HepG2 (cell line): ENCODE measurements around the gene SETD1A. TPM values are rescaled to one million over a fixed set of nuclear protein-coding genes. Genes with fewer than 3 reads are reported as not detected.

Experiments
- ATRX ChIP-seq: sonication (generic); formaldehyde crosslinking; IDR thresholded peaks from 2 replicates; pipeline ENCODE4 v1.4.0; 2020; ENCODE audit warnings: missing genetic modification reagents, borderline replicate concordance
- CEBPG ChIP-seq: IDR thresholded peaks from 2 replicates; pipeline ENCODE4 v1.6.1; 2016
- GZF1 ChIP-seq: sonication (generic); formaldehyde crosslinking; IDR thresholded peaks from 2 replicates; pipeline ENCODE4 v1.5.1; 2020; ENCODE audit warnings: mild to moderate bottlenecking, missing genetic modification reagents
- MIER3 ChIP-seq: IDR thresholded peaks from 2 replicates; pipeline ENCODE4 v1.6.1; 2016; ENCODE audit warnings: missing compliant biosample characterization, borderline replicate concordance
- NFE2 ChIP-seq: sonication (generic); formaldehyde crosslinking; IDR thresholded peaks from 2 replicates; pipeline ENCODE4 v1.4.0; 2020; ENCODE audit warnings: missing genetic modification reagents
- NFIC ChIP-seq: IDR thresholded peaks from 2 replicates; pipeline ENCODE4 v1.6.1; 2012; ENCODE audit warnings: mild to moderate bottlenecking, low read length, inconsistent platforms
- PRDM15 ChIP-seq: sonication (generic); formaldehyde crosslinking; IDR thresholded peaks from 2 replicates; pipeline ENCODE4 v1.4.0; 2020; ENCODE audit warnings: missing genetic modification reagents
- PTBP1 ChIP-seq: fragments of 200-400 bp; formaldehyde crosslinking; IDR thresholded peaks from 2 replicates; pipeline ENCODE4 v1.6.1; 2018; ENCODE audit warnings: low read length, low read depth; ENCODE audit not compliant: poor library complexity, severe bottlenecking
- ZNF292 ChIP-seq: sonication (generic); formaldehyde crosslinking; IDR thresholded peaks from 2 replicates; pipeline ENCODE4 v1.8.1; 2022; ENCODE audit warnings: mild to moderate bottlenecking, low read depth, missing genetic modification reagents, borderline replicate concordance
- polyA plus RNA-seq, 8 experiments: library from polyadenylated mRNA; depleted of rRNA in 3 of 8; stranded (reverse) in 7 of 8; unstranded in 1 of 8; fragments of >200 nt; fragmentation: Illumina TruSeq in 4 of 8; extraction: Trizol in 4 of 8; gene quantifications; 2 replicates each; pipeline versions ENCODE4 v1.2.1 to v1.2.3, GENCODE V29; 2011 to 2016; ENCODE audit warnings: low read depth in 4 of 8, missing spikeins in 1 of 8, mixed read lengths in 1 of 8; ENCODE audit not compliant: insufficient read depth in 1 of 8
- total RNA-seq, 5 experiments: library from RNA; depleted of rRNA; stranded (reverse); fragments of >200 nt; fragmentation: Illumina TruSeq; extraction: Trizol; gene quantifications; 2 replicates each; pipeline ENCODE4 v1.2.3, GENCODE V29; 2016; ENCODE audit warnings: low read depth in 1 of 5
- TF ChIP-seq, protein P1 (sequence below): sonication (generic); formaldehyde crosslinking; IDR thresholded peaks from 2 replicates; pipeline ENCODE4 v1.4.0; 2020; ENCODE audit warnings: mild to moderate bottlenecking, missing genetic modification reagents
- TF ChIP-seq, protein P2 (sequence below): sonication (generic); formaldehyde crosslinking; IDR thresholded peaks from 2 replicates; pipeline ENCODE4 v1.5.1; 2020; ENCODE audit warnings: mild to moderate bottlenecking, missing genetic modification reagents, borderline replicate concordance

The SETD1A gene
- total and polyA plus RNA-seq, 2 of the 13 experiments (the other 11 are each of a cell fraction or from before 2014, with no cell fraction given) = 3.8 to 5.6 TPM

GRCh38 chr16:31032736-31033708, 75.5 kb downstream of the SETD1A start, which contains the start of gene STX4 (continued):
- TF ChIP-seq PRDM15 (CRISPR knock-in tag) (no peak), CEBPG (CRISPR knock-in tag) (no peak; the same call in 1 of the 2 replicates), MIER3 (peak; percentile 38; the same call in 1 of the 2 replicates), PTBP1 (no peak), GZF1 (CRISPR knock-in tag) (peak; percentile 29; the same call in 1 of the 2 replicates), ZNF292 (CRISPR knock-in tag) (no peak), ATRX (CRISPR knock-in tag) (peak; percentile 42; the same call in 1 of the 2 replicates), NFIC (no peak), NFE2 (CRISPR knock-in tag) (no peak)
- TF ChIP-seq, protein P1, sequence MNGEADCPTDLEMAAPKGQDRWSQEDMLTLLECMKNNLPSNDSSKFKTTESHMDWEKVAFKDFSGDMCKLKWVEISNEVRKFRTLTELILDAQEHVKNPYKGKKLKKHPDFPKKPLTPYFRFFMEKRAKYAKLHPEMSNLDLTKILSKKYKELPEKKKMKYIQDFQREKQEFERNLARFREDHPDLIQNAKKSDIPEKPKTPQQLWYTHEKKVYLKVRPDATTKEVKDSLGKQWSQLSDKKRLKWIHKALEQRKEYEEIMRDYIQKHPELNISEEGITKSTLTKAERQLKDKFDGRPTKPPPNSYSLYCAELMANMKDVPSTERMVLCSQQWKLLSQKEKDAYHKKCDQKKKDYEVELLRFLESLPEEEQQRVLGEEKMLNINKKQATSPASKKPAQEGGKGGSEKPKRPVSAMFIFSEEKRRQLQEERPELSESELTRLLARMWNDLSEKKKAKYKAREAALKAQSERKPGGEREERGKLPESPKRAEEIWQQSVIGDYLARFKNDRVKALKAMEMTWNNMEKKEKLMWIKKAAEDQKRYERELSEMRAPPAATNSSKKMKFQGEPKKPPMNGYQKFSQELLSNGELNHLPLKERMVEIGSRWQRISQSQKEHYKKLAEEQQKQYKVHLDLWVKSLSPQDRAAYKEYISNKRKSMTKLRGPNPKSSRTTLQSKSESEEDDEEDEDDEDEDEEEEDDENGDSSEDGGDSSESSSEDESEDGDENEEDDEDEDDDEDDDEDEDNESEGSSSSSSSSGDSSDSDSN (CRISPR knock-in tag) = peak; percentile 63
- TF ChIP-seq, protein P2, sequence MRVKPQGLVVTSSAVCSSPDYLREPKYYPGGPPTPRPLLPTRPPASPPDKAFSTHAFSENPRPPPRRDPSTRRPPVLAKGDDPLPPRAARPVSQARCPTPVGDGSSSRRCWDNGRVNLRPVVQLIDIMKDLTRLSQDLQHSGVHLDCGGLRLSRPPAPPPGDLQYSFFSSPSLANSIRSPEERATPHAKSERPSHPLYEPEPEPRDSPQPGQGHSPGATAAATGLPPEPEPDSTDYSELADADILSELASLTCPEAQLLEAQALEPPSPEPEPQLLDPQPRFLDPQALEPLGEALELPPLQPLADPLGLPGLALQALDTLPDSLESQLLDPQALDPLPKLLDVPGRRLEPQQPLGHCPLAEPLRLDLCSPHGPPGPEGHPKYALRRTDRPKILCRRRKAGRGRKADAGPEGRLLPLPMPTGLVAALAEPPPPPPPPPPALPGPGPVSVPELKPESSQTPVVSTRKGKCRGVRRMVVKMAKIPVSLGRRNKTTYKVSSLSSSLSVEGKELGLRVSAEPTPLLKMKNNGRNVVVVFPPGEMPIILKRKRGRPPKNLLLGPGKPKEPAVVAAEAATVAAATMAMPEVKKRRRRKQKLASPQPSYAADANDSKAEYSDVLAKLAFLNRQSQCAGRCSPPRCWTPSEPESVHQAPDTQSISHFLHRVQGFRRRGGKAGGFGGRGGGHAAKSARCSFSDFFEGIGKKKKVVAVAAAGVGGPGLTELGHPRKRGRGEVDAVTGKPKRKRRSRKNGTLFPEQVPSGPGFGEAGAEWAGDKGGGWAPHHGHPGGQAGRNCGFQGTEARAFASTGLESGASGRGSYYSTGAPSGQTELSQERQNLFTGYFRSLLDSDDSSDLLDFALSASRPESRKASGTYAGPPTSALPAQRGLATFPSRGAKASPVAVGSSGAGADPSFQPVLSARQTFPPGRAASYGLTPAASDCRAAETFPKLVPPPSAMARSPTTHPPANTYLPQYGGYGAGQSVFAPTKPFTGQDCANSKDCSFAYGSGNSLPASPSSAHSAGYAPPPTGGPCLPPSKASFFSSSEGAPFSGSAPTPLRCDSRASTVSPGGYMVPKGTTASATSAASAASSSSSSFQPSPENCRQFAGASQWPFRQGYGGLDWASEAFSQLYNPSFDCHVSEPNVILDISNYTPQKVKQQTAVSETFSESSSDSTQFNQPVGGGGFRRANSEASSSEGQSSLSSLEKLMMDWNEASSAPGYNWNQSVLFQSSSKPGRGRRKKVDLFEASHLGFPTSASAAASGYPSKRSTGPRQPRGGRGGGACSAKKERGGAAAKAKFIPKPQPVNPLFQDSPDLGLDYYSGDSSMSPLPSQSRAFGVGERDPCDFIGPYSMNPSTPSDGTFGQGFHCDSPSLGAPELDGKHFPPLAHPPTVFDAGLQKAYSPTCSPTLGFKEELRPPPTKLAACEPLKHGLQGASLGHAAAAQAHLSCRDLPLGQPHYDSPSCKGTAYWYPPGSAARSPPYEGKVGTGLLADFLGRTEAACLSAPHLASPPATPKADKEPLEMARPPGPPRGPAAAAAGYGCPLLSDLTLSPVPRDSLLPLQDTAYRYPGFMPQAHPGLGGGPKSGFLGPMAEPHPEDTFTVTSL (CRISPR knock-in tag) = no peak
